CD14-positive monocyte (primary cell): ENCODE results near the gene SPRR4. TPM values are rescaled to one million over a fixed set of nuclear protein-coding genes. Genes with fewer than 3 reads are reported as not detected.

Experiments used
- DNase-seq, 3 donors: peaks; one replicate each; pipeline ENCODE4 v3.0.0-alpha.2; 2011 to 2022
- H2AFZ ChIP-seq: 2 replicates; pipeline ENCODE4 v1.6.0; 2012; ENCODE audit warnings: mild to moderate bottlenecking, low read depth, low read length, inconsistent platforms; ENCODE audit not compliant: insufficient read depth, poor library complexity, severe bottlenecking
- H3K27ac ChIP-seq, 2 donors: 1 replicate in 1 of 2; 2 replicates in 1 of 2; pipeline ENCODE4 v1.5.1; 2012 to 2013; ENCODE audit warnings: low read length in 2 of 2, control low read depth in 1 of 2, inconsistent platforms in 1 of 2, low read depth in 1 of 2, mild to moderate bottlenecking in 1 of 2
- H3K27me3 ChIP-seq, 2 donors: one replicate each; pipeline versions ENCODE4 v1.6.0 to v1.6.1; 2011 to 2013; ENCODE audit warnings: low read length in 2 of 2; ENCODE audit not compliant: control insufficient read depth in 2 of 2, insufficient read depth in 2 of 2
- H3K36me3 ChIP-seq, 2 donors: replicated peaks in 1 of 2; 1 replicate in 1 of 2; 2 replicates in 1 of 2; pipeline versions ENCODE4 v1.5.1 to v1.6.1; 2012 to 2013; ENCODE audit warnings: low read length in 2 of 2, control low read depth in 1 of 2, inconsistent platforms in 1 of 2, mild to moderate bottlenecking in 1 of 2; ENCODE audit not compliant: insufficient read depth in 2 of 2, control insufficient read depth in 1 of 2
- H3K4me1 ChIP-seq, 2 donors: 1 replicate in 1 of 2; 2 replicates in 1 of 2; pipeline versions ENCODE4 v1.5.1 to v1.6.1; 2012 to 2013; ENCODE audit warnings: low read length in 2 of 2, control low read depth in 1 of 2, inconsistent platforms in 1 of 2, mild to moderate bottlenecking in 1 of 2, moderate library complexity in 1 of 2; ENCODE audit not compliant: insufficient read depth in 2 of 2, control insufficient read depth in 1 of 2
- H3K4me2 ChIP-seq: replicated peaks from 2 replicates; pipeline ENCODE3; 2012; ENCODE audit warnings: low read length, moderate library complexity, mild to moderate bottlenecking; ENCODE audit not compliant: poor library complexity, severe bottlenecking; ENCODE audit errors: extremely low read depth
- H3K4me3 ChIP-seq, 3 experiments: fragments of 200-600 bp in 1 of 3; sonication (generic) in 1 of 3; replicated peaks in 1 of 3; 1 replicate in 2 of 3; 2 replicates in 1 of 3; pipeline ENCODE4 v1.5.1; 2011 to 2013; ENCODE audit warnings: low read length in 3 of 3, mild to moderate bottlenecking in 3 of 3, control low read depth in 2 of 3, low read depth in 2 of 3, inconsistent platforms in 1 of 3, moderate library complexity in 1 of 3
- H3K79me2 ChIP-seq: 2 replicates; pipeline ENCODE4 v1.6.0; 2012; ENCODE audit warnings: mild to moderate bottlenecking, control low read depth, inconsistent platforms, low read length, moderate library complexity; ENCODE audit not compliant: insufficient read depth
- H3K9ac ChIP-seq: 2 replicates; pipeline ENCODE4 v1.6.0; 2017; ENCODE audit warnings: low read length, mild to moderate bottlenecking; ENCODE audit not compliant: insufficient read depth, poor library complexity, severe bottlenecking
- H3K9me3 ChIP-seq, 2 donors: replicated peaks in 1 of 2; 1 replicate in 1 of 2; 2 replicates in 1 of 2; pipeline versions ENCODE4 v1.5.1 to v1.6.1; 2012 to 2013; ENCODE audit warnings: low read length in 2 of 2, control low read depth in 1 of 2; ENCODE audit not compliant: control insufficient read depth in 1 of 2, insufficient read depth in 1 of 2
- H4K20me1 ChIP-seq: 2 replicates; pipeline ENCODE4 v1.6.0; 2012; ENCODE audit warnings: mild to moderate bottlenecking, low read length, control low read depth, moderate library complexity; ENCODE audit not compliant: insufficient read depth
- H3K27ac Mint-ChIP-seq, 7 donors: one replicate each; pipeline ENCODE4 v1.8.0; 2020; ENCODE audit warnings: mild to moderate bottlenecking in 7 of 7, mixed read lengths in 7 of 7, moderate library complexity in 6 of 7, inconsistent platforms in 2 of 7
- H3K27me3 Mint-ChIP-seq, 3 donors: one replicate each; pipeline ENCODE4 v1.8.0; 2021 to 2022; ENCODE audit warnings: low read depth in 3 of 3, mild to moderate bottlenecking in 3 of 3, mixed read lengths in 3 of 3, moderate library complexity in 3 of 3, inconsistent platforms in 1 of 3
- H3K36me3 Mint-ChIP-seq, 2 donors: one replicate each; pipeline ENCODE4 v1.8.0; 2020; ENCODE audit warnings: mixed read lengths in 2 of 2, inconsistent platforms in 1 of 2, mild to moderate bottlenecking in 1 of 2
- H3K4me1 Mint-ChIP-seq: one replicate; pipeline ENCODE4 v1.8.0; 2020; ENCODE audit warnings: mild to moderate bottlenecking, mixed read lengths
- H3K4me3 Mint-ChIP-seq, 2 donors: one replicate each; pipeline ENCODE4 v1.8.0; 2020; ENCODE audit warnings: mild to moderate bottlenecking in 2 of 2, mixed read lengths in 2 of 2, moderate library complexity in 1 of 2
- H3K9me3 Mint-ChIP-seq, 7 donors: one replicate each; pipeline ENCODE4 v1.8.0; 2020 to 2022; ENCODE audit warnings: mixed read lengths in 7 of 7, mild to moderate bottlenecking in 6 of 7, moderate library complexity in 6 of 7, inconsistent platforms in 2 of 7
- WGBS: methylation state at CpG from one replicate; pipeline ENCODE4 v1.1.5; 2013; ENCODE audit warnings: missing lambda C conversion rate; ENCODE audit not compliant: insufficient coverage; 5-methylcytosine and 5-hydroxymethylcytosine counted together
- intact Hi-C, 2 donors: fragments of 100-400 bp; cut with micrococcal nuclease; formaldehyde crosslinking; loops; one replicate each; pipeline versions ENCODE4 v1.15.0 to v1.15.1; 2023
- polyA plus RNA-seq, 3 donors: library from polyadenylated mRNA; depleted of rRNA in 1 of 3; unstranded in 2 of 3; stranded (reverse) in 1 of 3; fragments of 300-500 nt in 2 of 3; fragments of >200 nt in 1 of 3; fragmentation: Illumina TruSeq in 2 of 3; gene quantifications; 1 replicate in 2 of 3; 2 replicates in 1 of 3; pipeline ENCODE4 v1.2.3, GENCODE V29; 2012 to 2021
- TF ChIP-seq, protein P1 (sequence below): fragments of 200-600 bp; IDR thresholded peaks from one replicate; pipeline ENCODE4 v1.8.0; 2022; ENCODE audit warnings: antibody characterized with exemption, mild to moderate bottlenecking

The SPRR4 gene
- polyA plus RNA-seq, 3 donors, result not detected

DNA sequence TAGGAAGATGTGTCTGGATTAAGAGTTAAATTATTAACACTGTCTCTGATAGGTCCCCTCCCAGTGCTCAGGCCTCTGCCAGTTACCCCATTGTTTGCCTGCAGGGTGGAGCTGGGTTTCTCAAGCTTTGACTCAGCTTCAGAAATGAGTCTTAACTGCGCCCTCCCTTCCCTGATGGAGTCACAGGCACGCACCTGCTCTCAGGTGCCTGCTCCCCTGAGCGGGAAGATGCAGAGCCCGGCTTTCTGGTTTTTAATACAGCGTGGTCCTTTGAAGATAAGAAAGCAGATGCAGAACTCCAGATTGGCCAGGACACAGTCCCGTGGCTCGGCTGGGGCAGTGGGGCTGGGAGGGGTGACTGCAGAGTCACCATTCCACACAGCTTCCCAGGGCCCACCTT lies 3.2 kb upstream of the SPRR4 start:
- Histone ChIP-seq H3K36me3 (no peaks in the 10 kb centered on the region), H3K27ac (no peak overlapping the region), H3K4me3 (no peak overlapping the region), H3K27me3 (no peaks in the 10 kb centered on the region), H3K9me3 (no peaks in the 10 kb centered on the region), H3K4me2 (no peak overlapping the region), H3K79me2 (no peaks in the 10 kb centered on the region), H4K20me1 (no peaks in the 10 kb centered on the region), H3K4me1 (no peaks in the 10 kb centered on the region), H3K9ac (no peak overlapping the region), H2AFZ (no peak overlapping the region)
- no peak overlapping the region for H3K4me3 Mint-ChIP-seq
- TF ChIP-seq, protein P1, sequence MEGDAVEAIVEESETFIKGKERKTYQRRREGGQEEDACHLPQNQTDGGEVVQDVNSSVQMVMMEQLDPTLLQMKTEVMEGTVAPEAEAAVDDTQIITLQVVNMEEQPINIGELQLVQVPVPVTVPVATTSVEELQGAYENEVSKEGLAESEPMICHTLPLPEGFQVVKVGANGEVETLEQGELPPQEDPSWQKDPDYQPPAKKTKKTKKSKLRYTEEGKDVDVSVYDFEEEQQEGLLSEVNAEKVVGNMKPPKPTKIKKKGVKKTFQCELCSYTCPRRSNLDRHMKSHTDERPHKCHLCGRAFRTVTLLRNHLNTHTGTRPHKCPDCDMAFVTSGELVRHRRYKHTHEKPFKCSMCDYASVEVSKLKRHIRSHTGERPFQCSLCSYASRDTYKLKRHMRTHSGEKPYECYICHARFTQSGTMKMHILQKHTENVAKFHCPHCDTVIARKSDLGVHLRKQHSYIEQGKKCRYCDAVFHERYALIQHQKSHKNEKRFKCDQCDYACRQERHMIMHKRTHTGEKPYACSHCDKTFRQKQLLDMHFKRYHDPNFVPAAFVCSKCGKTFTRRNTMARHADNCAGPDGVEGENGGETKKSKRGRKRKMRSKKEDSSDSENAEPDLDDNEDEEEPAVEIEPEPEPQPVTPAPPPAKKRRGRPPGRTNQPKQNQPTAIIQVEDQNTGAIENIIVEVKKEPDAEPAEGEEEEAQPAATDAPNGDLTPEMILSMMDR, result no peak
- H3K4me1 Mint-ChIP-seq, result no peaks in the 10 kb centered on the region
- no peak overlapping the region for H3K27ac Mint-ChIP-seq
- intact Hi-C loops, result no loop called here
- H3K36me3 Mint-ChIP-seq, result no peaks in the 10 kb centered on the region
- no peak for DNase-seq
- H3K9me3 Mint-ChIP-seq, result peaks cover 0 to 2% (median 0%) of the 10 kb centered on the region in 7 donors
- H3K27me3 Mint-ChIP-seq, result peaks cover 5 to 8% (median 6%) of the 10 kb centered on the region in 3 donors
- 92% methylated on average over 3 of the region's 7 CpGs for WGBS

DNA sequence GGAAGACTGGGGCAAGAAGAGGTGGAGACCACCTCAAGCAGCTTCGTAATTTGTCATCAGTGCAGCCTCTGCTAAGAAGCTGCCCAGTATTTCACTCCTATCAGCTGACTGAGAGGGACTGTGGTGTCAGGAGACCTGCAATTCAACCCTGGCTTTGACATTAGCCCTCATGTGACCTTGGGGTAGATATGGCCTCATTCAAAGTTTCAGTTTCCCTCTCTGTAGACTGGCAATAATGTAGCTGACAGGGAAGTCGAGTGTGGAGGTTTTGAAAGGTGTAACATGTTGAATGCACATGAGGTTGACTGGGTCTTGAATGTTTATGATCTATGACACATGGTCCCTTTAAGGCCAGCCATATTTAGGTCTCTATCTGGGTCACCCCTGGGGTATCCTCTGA lies 2.2 kb upstream of the SPRR4 start:
- intact Hi-C loops, result no loop called here
- Mint-ChIP-seq H3K4me1 (no peaks in the 10 kb centered on the region), H3K36me3 (no peaks in the 10 kb centered on the region), H3K4me3 (no peak overlapping the region), H3K27me3 (peaks cover 4 to 6% (median 6%) of the 10 kb centered on the region in 3 donors), H3K9me3 (peaks cover 0 to 2% (median 0%) of the 10 kb centered on the region in 7 donors), H3K27ac (no peak overlapping the region)
- H3K4me3 ChIP-seq, result no peak overlapping the region
- H3K36me3 ChIP-seq, result no peaks in the 10 kb centered on the region
- H3K79me2 ChIP-seq, result no peaks in the 10 kb centered on the region
- H3K9ac ChIP-seq, result no peak overlapping the region
- H3K4me2 ChIP-seq, result no peak overlapping the region
- H2AFZ ChIP-seq, result no peak overlapping the region
- TF ChIP-seq, protein P1, result no peak
- H3K27me3 ChIP-seq, result no peaks in the 10 kb centered on the region
- 33% methylated on average over 1 of the region's 2 CpGs for WGBS
- no peaks in the 10 kb centered on the region for H3K9me3 ChIP-seq
- H3K27ac ChIP-seq, result no peak overlapping the region
- no peak for DNase-seq
- no peaks in the 10 kb centered on the region for H3K4me1 ChIP-seq
- no peaks in the 10 kb centered on the region for H4K20me1 ChIP-seq
